ENCODE measurements around the gene HTR6.
A peak's percentile ranks its signal among the peaks of the same experiment; 100 is the strongest.

HTR6 gene

DNA sequence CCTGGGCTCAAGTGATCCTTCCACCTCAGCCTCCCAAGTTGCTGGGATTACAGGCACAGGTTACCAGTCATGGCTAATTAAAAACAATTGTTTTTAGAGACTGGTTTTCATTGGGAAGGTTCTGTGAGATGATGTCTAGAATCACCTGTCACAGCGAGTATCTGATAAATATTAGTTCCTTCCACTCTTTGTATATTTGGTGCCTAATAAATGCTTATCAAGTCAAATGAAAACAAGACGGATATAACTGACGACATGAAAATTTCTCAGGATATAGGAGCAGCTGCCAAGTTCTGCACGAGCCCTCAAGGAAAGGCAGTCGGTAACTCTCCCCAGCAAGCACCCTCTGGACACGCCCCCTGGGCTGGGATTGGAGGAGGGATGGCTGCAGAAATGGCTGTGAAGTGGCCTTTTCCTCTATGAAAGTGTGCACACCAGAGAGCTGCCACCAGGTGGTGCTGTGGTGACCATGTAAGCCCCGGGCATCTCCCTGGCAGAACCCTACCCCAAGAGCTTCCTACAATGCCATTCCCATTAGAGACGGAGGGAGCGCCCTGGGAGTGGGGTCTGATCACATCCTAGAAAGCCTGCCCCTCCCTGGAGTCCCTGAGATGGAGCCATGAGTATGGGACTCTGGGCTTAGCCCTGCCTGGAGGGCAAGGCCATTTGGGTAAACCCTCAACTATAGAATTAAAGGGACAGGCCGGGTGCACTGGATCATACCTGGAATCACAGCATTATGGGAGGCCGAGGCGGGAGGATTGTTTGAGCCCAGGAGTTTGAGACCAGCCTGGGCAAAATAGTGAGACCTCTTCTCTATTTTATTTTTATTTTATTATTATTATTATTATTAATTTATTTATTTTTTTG is 50.9 kb downstream of the HTR6 start:
- peak; percentile 59 to 68 for DNase-seq (ENCODE audit: extremely low read depth in 1 of 2, low read depth in 1 of 2)

- no peak for DNase-seq (ENCODE audit: extremely low read depth in 1 of 2, low read depth in 1 of 2)
These were observed 52.8 kb downstream of the HTR6 start for GRCh38 chr1:19717467-19717866.

GRCh38 chr1:19720174-19720573 is 55.5 kb downstream of the HTR6 start:
- no peak for DNase-seq (ENCODE audit: extremely low read depth in 1 of 2, low read depth in 1 of 2)

GRCh38 chr1:19720973-19721372 is 56.3 kb downstream of the HTR6 start:
- DNase-seq (ENCODE audit: extremely low read depth in 1 of 2, low read depth in 1 of 2), result no peak

DNA sequence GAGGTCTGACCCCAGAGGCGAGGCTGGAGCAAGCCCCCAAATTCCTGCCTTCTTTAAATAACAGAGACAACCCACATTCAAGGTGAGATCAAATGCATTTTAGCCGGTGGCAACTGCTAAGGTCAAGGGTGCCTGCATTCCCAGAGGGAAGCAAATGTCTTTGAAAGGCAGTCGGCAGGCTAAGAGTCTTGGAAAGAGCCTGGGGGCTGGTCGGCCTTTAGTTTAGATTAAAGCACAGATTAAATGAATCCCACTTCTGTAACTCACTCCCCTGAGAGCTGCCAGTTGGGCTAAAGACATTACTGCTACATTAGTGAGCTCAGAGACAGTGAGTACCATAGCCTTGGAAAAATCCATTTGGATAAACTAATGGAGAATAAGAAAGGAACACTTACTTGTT is 59.2 kb downstream of the HTR6 start:
- no peak for DNase-seq (ENCODE audit: extremely low read depth in 1 of 2, low read depth in 1 of 2)

GRCh38 chr1:19725606-19726005 is 60.9 kb downstream of the HTR6 start:
- no peak for DNase-seq (ENCODE audit: extremely low read depth in 1 of 2, low read depth in 1 of 2)

- DNase-seq (ENCODE audit: extremely low read depth in 1 of 2, low read depth in 1 of 2), result no peak
These were observed 63.9 kb downstream of the HTR6 start for GRCh38 chr1:19728413-19729145.

DNA sequence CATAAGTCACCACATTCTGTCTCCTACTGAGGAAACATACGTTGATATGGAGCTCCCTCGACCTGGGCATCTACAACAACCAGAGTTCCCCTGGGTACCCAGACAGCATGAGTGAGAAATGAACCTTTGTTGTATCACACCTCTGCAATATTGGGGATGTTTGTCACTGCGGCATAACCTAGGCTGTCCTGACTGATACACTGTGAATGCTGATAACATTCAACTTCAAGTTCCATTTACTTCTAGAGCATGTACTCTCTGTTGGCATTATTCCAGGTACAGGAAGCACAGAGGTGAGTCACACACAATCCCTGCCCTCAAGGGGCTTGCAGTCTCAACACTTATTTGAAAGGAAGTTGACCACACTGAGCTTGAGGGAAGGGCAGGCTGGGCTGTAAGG is 65.6 kb downstream of the HTR6 start:
- DNase-seq (ENCODE audit: extremely low read depth in 1 of 2, low read depth in 1 of 2), result no peak

Measured in activated CD8-positive, alpha-beta memory T cell treated with anti-CD3 and anti-CD28 coated beads for 1 hour (primary cell).